ENCODE results near the gene ELP4.

ELP4 gene

GRCh38 chr11:31780078-31780477 lies 270.5 kb downstream of the ELP4 start:
- DNase-seq (ENCODE audit: low spot score) = no peak

- no peak for DNase-seq (ENCODE audit: low spot score)
Observed at GRCh38 chr11:31780480-31780971, 271.0 kb downstream of the ELP4 start.

GRCh38 chr11:31782257-31782656 lies 272.7 kb downstream of the ELP4 start:
- DNase-seq (ENCODE audit: low spot score) = no peak

- no peak for DNase-seq (ENCODE audit: low spot score)
Observed at GRCh38 chr11:31783252-31783651, 273.7 kb downstream of the ELP4 start.

- DNase-seq (ENCODE audit: low spot score) = no peak
Observed at GRCh38 chr11:31784611-31785010, 275.0 kb downstream of the ELP4 start.

GRCh38 chr11:31786996-31787685 lies 277.6 kb downstream of the ELP4 start:
- no peak for DNase-seq (ENCODE audit: low spot score)

GRCh38 chr11:31788085-31788484 lies 278.5 kb downstream of the ELP4 start:
- no peak for DNase-seq (ENCODE audit: low spot score)

- no peak for DNase-seq (ENCODE audit: low spot score)
Observed at GRCh38 chr11:31790649-31791048, 281.1 kb downstream of the ELP4 start.

- no peak for DNase-seq (ENCODE audit: low spot score)
Observed at GRCh38 chr11:31792036-31792435, 282.5 kb downstream of the ELP4 start.

GRCh38 chr11:31792456-31792855 lies 282.9 kb downstream of the ELP4 start:
- no peak for DNase-seq (ENCODE audit: low spot score)

GRCh38 chr11:31793264-31793663 lies 283.7 kb downstream of the ELP4 start:
- DNase-seq (ENCODE audit: low spot score) = no peak

- DNase-seq (ENCODE audit: low spot score) = no peak
Observed at GRCh38 chr11:31794548-31794947, 285.0 kb downstream of the ELP4 start.

- no peak for DNase-seq (ENCODE audit: low spot score)
Observed at GRCh38 chr11:31795706-31796498, 286.3 kb downstream of the ELP4 start.

GRCh38 chr11:31796499-31797189 lies 287.1 kb downstream of the ELP4 start:
- no peak for DNase-seq (ENCODE audit: low spot score)

GRCh38 chr11:31797190-31798056 lies 287.9 kb downstream of the ELP4 start:
- no peak for DNase-seq (ENCODE audit: low spot score)

GRCh38 chr11:31798057-31798553 lies 288.5 kb downstream of the ELP4 start:
- no peak for DNase-seq (ENCODE audit: low spot score)

GRCh38 chr11:31798554-31799434 lies 289.2 kb downstream of the ELP4 start:
- no peak for DNase-seq (ENCODE audit: low spot score)

GRCh38 chr11:31799435-31800397 lies 290.1 kb downstream of the ELP4 start:
- DNase-seq (ENCODE audit: low spot score) = no peak

Data from activated CD4-positive, alpha-beta T cell treated with anti-CD3 and anti-CD28 coated beads, Interleukin-2, Interleukin-4, amounts not matched to agents 100 ng/mL and 50 ng/mL, durations not matched to agents 16 hours and 8 hours (primary cell).